ENCODE data around the gene HAX1. TPM values are rescaled to one million over a fixed set of nuclear protein-coding genes. Genes with fewer than 3 reads are reported as not detected.

The HAX1 gene
- total and polyA plus RNA-seq, 2 experiments from 2014 or later: 73.2 to 92.0 TPM

DNA sequence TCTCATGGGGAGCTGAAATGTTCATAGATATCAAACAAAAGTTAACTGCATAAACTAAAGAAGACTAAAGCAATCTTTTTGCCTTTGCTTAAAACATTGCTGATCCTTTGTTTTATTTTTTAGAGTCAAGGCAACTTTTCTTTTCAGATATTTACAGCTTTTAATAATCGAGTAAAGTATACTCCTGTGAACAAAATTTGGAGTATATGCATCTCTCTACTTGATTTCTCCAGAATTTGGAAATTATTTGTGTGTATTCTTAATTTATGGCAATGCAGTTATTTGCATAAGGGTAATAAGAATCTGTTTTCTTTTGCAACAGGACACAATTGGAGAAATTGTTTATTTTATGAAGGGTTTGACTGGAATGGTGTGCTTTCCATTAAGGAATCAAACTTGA lies 44.3 kb downstream of the HAX1 start:
- Histone ChIP-seq H3F3A (replicated peaks; ENCODE audit: low read depth) (no peaks in the 10 kb centered on the region), H3K4me3 (no peak overlapping the region), H4K20me1 (replicated peaks; ENCODE audit: insufficient read depth) (no peaks in the 10 kb centered on the region), H3K4me2 (no peak overlapping the region), H3K4me1 (ENCODE audit: insufficient read depth) (no peaks in the 10 kb centered on the region), H3K36me3 (ENCODE audit: insufficient read depth) (no peaks in the 10 kb centered on the region), H3K27me3 (ENCODE audit: insufficient read depth) (no peaks in the 10 kb centered on the region), H3K9me2 (ENCODE audit: insufficient read depth) (no peaks in the 10 kb centered on the region), H3K27ac (ENCODE audit: low read depth) (no peak overlapping the region), H2AFZ (no peak overlapping the region), H3K79me2 (replicated peaks; ENCODE audit: insufficient read depth) (no peaks in the 10 kb centered on the region)
- Mint-ChIP-seq H3K4me1 (peaks cover 4% of the 10 kb centered on the region; the same call in 1 of the 3 replicates), H3K4me3 (no peak overlapping the region), H3K27me3 (ENCODE audit: insufficient read depth, low read depth, poor library complexity) (peaks cover 11% of the 10 kb centered on the region), H3K27ac (no peak overlapping the region), H3K36me3 (ENCODE audit: low read depth) (no peaks in the 10 kb centered on the region; the same call in 2 of the 3 replicates), H3K9me3 (peaks cover 29% of the 10 kb centered on the region; the same call in 2 of the 3 replicates)
- DNase-seq (ENCODE audit: low spot score): no peak
- TF ChIP-seq ZNF331 (CRISPR knock-in tag; IDR thresholded peaks at IDR 0.05; ENCODE audit: low read depth) (no peak), CREB1 (CRISPR knock-in tag; IDR thresholded peaks at IDR 0.05; ENCODE audit: low read depth) (no peak), POLR2AphosphoS5 (IDR thresholded peaks at IDR 0.05; ENCODE audit: low read depth) (no peak), JUNB (IDR thresholded peaks at IDR 0.05; ENCODE audit: unreplicated experiment) (no peak), ZNF114 (CRISPR knock-in tag; IDR thresholded peaks at IDR 0.05) (no peak), ZNF462 (CRISPR knock-in tag; IDR thresholded peaks at IDR 0.05) (no peak), STAT1 (IDR thresholded peaks at IDR 0.05; ENCODE audit: unreplicated experiment) (no peak), NANOG (IDR thresholded peaks at IDR 0.05; ENCODE audit: borderline replicate concordance) (no peak), EZH2phosphoT487 (IDR thresholded peaks at IDR 0.05; ENCODE audit: unreplicated experiment) (no peak), EZH2 (IDR thresholded peaks at IDR 0.05; ENCODE audit: low read depth, unreplicated experiment) (no peak)
- TF ChIP-seq, protein P1, sequence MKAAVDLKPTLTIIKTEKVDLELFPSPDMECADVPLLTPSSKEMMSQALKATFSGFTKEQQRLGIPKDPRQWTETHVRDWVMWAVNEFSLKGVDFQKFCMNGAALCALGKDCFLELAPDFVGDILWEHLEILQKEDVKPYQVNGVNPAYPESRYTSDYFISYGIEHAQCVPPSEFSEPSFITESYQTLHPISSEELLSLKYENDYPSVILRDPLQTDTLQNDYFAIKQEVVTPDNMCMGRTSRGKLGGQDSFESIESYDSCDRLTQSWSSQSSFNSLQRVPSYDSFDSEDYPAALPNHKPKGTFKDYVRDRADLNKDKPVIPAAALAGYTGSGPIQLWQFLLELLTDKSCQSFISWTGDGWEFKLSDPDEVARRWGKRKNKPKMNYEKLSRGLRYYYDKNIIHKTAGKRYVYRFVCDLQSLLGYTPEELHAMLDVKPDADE (IDR thresholded peaks at IDR 0.05): no peak
- TF ChIP-seq, protein P2, sequence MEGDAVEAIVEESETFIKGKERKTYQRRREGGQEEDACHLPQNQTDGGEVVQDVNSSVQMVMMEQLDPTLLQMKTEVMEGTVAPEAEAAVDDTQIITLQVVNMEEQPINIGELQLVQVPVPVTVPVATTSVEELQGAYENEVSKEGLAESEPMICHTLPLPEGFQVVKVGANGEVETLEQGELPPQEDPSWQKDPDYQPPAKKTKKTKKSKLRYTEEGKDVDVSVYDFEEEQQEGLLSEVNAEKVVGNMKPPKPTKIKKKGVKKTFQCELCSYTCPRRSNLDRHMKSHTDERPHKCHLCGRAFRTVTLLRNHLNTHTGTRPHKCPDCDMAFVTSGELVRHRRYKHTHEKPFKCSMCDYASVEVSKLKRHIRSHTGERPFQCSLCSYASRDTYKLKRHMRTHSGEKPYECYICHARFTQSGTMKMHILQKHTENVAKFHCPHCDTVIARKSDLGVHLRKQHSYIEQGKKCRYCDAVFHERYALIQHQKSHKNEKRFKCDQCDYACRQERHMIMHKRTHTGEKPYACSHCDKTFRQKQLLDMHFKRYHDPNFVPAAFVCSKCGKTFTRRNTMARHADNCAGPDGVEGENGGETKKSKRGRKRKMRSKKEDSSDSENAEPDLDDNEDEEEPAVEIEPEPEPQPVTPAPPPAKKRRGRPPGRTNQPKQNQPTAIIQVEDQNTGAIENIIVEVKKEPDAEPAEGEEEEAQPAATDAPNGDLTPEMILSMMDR (conservative IDR thresholded peaks at IDR 0.05; ENCODE audit: low read depth in 2 of 2): no peak
- TF ChIP-seq, protein P3, sequence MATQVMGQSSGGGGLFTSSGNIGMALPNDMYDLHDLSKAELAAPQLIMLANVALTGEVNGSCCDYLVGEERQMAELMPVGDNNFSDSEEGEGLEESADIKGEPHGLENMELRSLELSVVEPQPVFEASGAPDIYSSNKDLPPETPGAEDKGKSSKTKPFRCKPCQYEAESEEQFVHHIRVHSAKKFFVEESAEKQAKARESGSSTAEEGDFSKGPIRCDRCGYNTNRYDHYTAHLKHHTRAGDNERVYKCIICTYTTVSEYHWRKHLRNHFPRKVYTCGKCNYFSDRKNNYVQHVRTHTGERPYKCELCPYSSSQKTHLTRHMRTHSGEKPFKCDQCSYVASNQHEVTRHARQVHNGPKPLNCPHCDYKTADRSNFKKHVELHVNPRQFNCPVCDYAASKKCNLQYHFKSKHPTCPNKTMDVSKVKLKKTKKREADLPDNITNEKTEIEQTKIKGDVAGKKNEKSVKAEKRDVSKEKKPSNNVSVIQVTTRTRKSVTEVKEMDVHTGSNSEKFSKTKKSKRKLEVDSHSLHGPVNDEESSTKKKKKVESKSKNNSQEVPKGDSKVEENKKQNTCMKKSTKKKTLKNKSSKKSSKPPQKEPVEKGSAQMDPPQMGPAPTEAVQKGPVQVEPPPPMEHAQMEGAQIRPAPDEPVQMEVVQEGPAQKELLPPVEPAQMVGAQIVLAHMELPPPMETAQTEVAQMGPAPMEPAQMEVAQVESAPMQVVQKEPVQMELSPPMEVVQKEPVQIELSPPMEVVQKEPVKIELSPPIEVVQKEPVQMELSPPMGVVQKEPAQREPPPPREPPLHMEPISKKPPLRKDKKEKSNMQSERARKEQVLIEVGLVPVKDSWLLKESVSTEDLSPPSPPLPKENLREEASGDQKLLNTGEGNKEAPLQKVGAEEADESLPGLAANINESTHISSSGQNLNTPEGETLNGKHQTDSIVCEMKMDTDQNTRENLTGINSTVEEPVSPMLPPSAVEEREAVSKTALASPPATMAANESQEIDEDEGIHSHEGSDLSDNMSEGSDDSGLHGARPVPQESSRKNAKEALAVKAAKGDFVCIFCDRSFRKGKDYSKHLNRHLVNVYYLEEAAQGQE (IDR thresholded peaks at IDR 0.05; ENCODE audit: unreplicated experiment): no peak
- ATAC-seq: no peak
